Putamen (tissue), 1 donor: ENCODE data around the gene MACROD2.
A peak's percentile ranks its signal among the peaks of the same experiment; 100 is the strongest.

Source experiments
- DNase-seq: peaks from one replicate; pipeline ENCODE4 v3.0.0-alpha.2; 2016; ENCODE audit warnings: low spot score

Gene MACROD2

GRCh38 chr20:15623215-15623614 is 1627.9 kb downstream of the MACROD2 start:
- DNase-seq = no peak

DNA sequence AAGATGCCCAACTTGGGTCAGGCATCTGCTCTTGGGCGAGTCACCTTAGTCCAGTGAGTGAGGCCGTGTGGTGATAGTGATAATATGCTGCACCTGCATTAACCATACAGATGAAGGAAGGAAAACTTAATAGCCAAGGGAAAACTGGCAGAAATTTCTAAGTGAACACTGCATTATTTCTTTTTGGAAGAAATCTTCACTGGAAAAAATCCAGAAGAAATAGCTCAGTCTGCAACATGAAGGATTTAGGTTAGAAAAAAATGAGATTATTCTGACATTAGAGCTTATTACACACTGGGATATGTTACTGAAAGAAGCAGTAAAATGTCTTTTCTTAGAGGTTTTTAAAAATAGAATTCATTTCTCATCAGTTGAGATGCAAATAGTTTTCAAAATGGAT is 1630.7 kb downstream of the MACROD2 start:
- DNase-seq = no peak

GRCh38 chr20:15627089-15627488 is 1631.8 kb downstream of the MACROD2 start:
- DNase-seq = no peak

GRCh38 chr20:15627501-15627903 is 1632.2 kb downstream of the MACROD2 start:
- DNase-seq = no peak

DNA sequence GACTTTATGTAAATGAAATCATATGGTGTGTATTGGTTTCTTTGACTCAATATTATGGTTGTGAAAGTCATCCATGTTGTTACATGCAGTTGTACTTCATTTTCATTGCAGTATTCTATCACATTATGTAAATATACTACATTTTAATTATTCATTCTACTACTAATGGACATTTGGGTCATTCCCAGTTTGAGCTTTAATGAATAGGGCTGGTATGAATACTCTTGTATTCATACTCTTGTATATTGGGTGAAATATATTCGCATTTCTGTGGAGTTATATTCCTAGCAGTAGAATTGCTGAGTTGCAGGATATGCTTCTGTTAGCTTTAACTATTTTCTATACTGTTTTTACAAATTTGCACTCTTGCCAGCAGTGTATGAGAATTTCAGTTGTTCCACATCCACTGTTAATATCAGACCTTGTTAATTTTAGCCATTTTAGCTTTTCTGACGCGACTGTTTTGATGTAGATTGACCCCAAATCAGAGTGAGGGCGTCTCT is 1633.6 kb downstream of the MACROD2 start:
- no peak for DNase-seq

- DNase-seq = no peak
These were observed 1635.0 kb downstream of the MACROD2 start for GRCh38 chr20:15630360-15630759.

- DNase-seq = no peak
These were observed 1637.4 kb downstream of the MACROD2 start for GRCh38 chr20:15632680-15633079.

DNA sequence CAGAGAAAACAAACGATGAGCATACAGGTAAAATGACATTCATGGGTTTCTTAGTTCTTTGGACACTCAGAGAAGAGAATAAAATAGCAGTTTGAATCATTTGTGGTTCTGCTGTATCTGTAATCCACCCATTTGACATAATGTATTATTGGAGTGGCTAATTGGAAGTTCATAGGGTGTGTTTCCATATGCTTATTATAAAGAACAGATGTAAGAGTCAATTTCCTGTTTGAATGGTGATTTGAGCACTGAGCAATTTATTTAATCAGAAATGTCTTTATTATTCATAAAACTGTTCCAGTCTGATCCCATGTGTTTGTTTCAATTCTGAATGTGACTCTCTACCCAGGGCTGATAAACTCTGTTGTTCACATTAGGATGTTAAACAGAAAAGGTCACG is 1638.8 kb downstream of the MACROD2 start:
- no peak for DNase-seq

GRCh38 chr20:15637546-15637945 is 1642.2 kb downstream of the MACROD2 start:
- DNase-seq = no peak

DNA sequence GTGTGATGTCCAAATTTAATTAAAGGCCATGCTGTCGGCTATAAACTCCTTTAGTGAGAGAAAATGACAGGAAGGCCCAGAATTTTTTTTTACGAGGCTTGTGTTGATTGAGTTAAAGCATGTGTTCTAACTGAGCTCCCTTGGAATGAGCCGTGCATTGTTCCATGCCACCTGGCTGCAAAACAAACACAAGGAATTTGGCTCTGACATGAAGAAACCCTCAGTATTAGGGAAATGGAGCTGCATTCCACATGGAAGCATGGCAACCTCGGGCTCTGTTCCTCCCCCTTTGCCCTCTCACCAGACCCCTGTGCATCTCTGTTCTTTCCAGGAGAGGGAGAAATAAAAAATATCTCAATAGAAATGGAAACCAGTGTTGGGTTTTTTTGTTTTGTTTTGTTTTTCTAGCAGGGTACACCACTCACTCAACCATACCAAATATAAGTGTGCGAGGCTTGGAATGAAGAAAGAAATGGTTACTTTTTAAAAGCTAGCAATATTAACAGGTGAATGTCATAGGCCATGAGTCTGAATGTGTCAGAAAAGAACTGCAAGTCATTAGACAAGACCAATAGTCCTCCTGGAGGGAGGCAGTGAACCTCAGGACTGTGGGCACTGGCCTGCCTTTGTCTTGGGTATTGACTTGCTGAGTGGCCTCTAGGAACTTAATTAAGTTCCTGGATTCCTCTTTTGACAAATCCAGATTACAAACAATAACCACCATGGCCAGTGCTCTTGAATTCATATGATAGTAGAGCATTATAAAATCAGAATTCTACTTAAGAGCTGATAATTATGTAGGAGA is 1642.8 kb downstream of the MACROD2 start:
- no peak for DNase-seq

DNA sequence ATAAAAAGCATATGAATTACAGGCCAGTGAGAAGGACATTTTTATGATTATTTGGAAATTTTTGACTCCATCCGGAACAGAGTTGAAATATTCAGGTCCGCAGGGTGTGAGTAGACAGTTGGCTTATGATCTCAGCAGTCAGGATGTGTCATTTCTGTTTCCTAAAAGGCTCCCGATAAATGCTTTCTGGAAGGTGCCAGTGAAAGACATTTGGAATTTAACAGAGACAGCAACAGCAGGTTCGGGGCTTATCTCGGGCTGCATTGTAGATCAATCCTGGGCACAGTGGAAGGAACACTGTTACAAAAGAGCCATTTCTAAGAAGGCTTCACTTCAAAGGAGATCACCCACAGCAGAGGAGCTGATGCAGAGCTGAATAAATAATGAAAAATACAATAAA is 1643.5 kb downstream of the MACROD2 start:
- DNase-seq = no peak

- no peak for DNase-seq
These were observed 1644.5 kb downstream of the MACROD2 start for GRCh38 chr20:15639839-15640238.

DNA sequence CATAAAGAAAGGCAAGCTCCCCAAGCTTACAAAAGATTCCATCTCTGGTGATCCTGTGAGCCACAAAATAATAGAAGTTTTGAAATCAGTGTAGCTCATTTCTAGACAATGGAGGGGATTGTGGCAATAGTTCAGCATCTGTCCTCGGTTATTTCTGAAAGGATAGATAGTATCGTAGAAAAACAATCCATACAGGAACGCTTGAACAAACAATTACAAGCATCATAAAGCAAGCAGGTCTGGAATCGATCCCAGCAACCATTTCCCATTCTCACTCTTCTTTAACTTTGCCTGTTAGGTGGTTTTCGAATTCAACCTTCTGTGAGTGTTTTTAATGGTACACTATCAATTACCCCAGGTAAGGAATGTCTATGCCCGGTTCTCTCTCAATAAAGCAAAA is 1646.8 kb downstream of the MACROD2 start:
- DNase-seq = no peak

- no peak for DNase-seq
These were observed 1647.4 kb downstream of the MACROD2 start for GRCh38 chr20:15642676-15643075.

DNA sequence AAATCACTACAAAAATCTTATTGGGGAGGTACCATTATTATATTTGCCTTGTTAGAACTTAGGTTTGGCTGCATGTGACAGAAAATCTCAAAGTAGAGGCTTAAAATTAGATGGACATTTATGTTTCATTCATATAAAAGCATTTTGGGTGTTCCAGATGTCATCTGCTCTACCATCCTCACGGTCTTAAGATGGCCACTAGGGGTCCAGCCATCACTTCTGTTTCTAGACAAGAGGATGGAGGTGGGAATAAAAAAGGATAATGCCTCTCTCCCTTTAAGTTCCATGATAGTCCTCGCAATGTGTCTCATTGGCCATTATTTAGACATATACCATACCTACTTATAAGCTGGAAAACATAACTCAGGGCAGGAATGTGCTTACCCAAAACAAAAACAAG is 1648.4 kb downstream of the MACROD2 start:
- DNase-seq = no peak

DNA sequence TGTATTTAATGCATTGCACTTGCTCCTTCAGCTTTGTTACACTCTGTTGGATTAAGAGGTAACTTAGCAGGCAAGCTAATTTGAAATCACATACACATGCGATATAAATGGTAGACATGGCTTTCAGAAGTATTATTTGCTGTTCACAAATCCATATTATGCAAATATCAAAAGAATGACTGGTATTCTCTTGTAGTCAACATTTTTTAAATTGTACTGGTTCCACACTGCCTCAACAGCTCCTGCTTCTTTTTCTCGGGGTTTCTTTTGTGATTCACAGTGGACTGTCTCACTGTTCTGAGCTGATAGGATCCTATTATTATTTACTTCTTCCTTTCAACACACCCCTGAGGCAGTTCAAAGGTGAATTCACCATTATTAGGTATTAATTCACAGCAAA is 1650.5 kb downstream of the MACROD2 start:
- no peak for DNase-seq

DNA sequence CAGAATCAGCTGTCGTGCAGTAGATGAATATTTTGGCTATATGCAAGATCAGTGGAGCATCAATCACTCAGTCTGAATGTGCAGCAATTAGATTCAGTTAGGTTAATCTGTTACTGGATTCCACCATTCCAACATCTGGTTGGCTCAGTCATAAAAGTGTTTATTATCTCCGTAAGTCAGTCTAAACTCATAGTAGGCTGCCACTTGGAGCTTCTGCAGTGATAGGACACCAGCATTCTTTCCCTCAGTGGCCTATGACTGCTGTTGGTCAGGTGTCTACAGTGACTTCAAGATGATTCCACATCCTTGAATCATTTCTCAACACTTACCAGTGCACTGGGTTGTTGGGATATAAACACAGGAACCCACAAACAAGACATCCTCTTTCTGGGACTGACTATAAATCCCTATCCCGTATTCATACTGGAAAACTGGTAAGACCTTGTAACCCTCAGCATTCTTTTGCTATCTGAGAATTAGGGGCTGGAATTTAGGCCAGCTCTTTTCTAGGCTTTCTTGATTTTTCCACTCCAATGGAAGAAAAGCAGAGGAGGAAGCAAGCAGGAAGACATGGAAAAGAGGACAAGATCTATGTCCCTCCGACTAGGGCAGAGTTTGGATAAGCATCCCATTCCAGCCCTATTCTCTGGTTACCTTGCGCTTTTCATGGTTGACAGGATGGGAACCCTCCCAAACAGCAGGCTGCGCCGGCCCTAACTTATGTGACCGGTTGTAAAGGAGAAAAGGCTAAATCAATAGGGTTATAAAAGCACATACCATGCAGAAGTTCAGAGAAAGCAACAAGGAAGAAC is 1658.3 kb downstream of the MACROD2 start:
- DNase-seq = no peak

GRCh38 chr20:15654208-15654649 is 1658.9 kb downstream of the MACROD2 start:
- peak; percentile 60 for DNase-seq

DNA sequence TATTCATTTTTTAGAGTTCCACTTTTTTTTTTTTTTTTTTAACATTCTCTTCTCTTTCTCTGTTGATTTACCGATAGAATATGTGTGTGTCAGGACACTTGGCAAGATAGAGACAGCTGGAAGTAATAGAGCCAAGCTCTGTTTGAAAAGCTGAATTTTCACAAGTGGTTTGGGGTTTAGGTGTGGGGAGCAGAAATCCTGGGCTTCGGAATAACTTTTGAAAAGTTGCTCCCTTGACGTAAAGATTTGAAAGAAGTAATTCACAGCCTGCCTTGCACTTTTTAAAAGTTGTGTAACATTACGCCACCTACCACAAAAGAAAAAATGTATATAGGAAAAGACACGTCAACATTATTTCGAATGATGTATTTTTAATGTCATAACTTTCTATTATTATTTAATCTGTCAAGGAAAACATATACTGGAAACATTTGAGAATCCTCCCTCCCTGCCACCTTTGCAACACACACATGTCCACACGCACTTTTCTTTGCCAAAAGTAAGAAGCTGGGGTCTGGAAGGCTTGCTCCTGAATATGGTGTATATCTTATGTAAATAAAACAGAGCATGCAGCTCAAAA is 1660.1 kb downstream of the MACROD2 start:
- DNase-seq = no peak

DNA sequence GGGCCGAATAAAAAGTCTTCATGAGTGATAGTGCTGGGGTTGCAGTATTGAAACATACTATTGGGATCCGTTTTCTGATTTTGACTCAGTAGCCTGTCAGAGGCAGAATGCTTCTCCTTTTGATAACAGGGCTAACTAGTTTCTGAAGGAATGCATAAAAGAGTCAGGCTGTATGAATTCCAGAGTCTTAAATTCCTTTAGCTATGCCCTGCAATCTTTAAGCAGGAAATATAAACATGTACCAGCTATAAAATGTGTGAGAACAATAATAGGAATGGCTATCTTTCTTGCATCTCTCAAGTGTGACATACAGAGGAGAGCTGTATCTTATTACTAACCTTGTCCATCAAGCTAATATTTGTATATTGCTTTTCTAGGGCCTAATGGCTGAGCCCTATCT is 1660.8 kb downstream of the MACROD2 start:
- DNase-seq = no peak

GRCh38 chr20:15658295-15658694 is 1663.0 kb downstream of the MACROD2 start:
- DNase-seq = peak; percentile 25

GRCh38 chr20:15673206-15673605 is 1677.9 kb downstream of the MACROD2 start:
- DNase-seq = no peak
